Measurements from ENCODE around the gene LEMD2. TPM values are rescaled to one million over a fixed set of nuclear protein-coding genes. Genes with fewer than 3 reads are reported as not detected.

The LEMD2 gene
- total RNA-seq, 1 experiment from 2014 or later = 43.9 TPM

DNA sequence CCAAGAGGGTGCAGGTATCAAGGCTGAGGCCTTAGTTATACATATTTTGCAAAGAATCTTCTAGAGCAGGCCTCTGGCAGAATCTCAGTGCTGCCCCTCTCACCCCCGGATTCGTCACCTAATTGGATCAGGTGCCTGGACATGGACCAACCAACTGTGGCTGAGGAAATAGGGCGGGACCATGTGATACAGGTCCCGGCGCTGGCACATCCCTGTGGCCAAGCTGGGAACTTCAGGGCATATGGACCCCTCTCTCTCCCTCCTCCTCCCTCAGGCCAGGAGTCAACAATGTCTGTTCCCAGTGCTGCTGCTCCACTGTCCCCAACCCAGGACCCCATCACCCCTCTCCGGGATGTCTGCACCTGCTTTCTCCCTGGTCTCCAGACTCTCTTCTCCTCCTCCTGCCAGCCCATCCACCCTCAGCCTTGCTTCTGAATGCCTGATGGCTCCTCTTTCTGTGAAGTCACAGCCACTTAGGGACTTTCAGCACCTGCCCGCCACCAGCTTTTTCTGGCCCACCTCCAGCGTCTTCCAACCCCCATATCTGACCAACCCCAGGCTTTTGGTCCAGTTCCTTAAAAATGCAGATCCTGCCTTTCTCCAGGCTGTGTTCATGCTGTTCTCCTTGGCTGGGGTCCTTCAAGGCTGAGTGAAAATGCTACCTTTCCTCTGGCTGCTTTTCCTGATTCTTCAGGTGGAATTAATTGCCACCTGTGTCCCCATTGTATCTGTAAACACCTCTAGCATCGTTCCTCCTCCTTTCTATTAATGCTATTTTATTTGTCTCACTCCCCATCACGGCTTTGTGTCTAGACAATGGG, 33.9 kb upstream of the LEMD2 start:
- RAD21 ChIA-PET (ENCODE audit: low non-redundant PET in 1 of 2, low total read pairs in 2 of 2, uncharacterized antibody in 2 of 2, unreplicated experiment in 2 of 2) = no interaction called here
- peaks cover 7% of the 10 kb centered on the region; the same call in 1 of the 2 replicates for H3K27me3 ChIP-seq (ENCODE audit: insufficient read depth, low read length)
- POLR2A ChIA-PET = no interaction called here
- CTCF ChIA-PET = interaction anchor here (0.7 to 1.1 kb wide), 3 partner anchors 10 to 17 kb away, joined by 3 read pairs; no protein-coding TSS in a partner anchor
- intact Hi-C loops (cut with micrococcal nuclease) = no loop called here
- H3K4me1 ChIP-seq (ENCODE audit: control insufficient read depth in 1 of 2, insufficient read depth in 2 of 2, low read length in 2 of 2) = peaks cover 0 to 26% of the 10 kb centered on the region in 2 experiments; a peak in 3 of 4 replicates
- H3K9me2 ChIP-seq (ENCODE audit: insufficient read depth) = no peaks in the 10 kb centered on the region
- no peaks in the 10 kb centered on the region for H4K20me1 ChIP-seq (ENCODE audit: insufficient read depth)
- H3K9me3 ChIP-seq (ENCODE audit: control insufficient read depth in 1 of 2, insufficient read depth in 1 of 2, low read depth in 1 of 2, low read length in 2 of 2) = no peaks in the 10 kb centered on the region
- TF ChIP-seq, protein P1, sequence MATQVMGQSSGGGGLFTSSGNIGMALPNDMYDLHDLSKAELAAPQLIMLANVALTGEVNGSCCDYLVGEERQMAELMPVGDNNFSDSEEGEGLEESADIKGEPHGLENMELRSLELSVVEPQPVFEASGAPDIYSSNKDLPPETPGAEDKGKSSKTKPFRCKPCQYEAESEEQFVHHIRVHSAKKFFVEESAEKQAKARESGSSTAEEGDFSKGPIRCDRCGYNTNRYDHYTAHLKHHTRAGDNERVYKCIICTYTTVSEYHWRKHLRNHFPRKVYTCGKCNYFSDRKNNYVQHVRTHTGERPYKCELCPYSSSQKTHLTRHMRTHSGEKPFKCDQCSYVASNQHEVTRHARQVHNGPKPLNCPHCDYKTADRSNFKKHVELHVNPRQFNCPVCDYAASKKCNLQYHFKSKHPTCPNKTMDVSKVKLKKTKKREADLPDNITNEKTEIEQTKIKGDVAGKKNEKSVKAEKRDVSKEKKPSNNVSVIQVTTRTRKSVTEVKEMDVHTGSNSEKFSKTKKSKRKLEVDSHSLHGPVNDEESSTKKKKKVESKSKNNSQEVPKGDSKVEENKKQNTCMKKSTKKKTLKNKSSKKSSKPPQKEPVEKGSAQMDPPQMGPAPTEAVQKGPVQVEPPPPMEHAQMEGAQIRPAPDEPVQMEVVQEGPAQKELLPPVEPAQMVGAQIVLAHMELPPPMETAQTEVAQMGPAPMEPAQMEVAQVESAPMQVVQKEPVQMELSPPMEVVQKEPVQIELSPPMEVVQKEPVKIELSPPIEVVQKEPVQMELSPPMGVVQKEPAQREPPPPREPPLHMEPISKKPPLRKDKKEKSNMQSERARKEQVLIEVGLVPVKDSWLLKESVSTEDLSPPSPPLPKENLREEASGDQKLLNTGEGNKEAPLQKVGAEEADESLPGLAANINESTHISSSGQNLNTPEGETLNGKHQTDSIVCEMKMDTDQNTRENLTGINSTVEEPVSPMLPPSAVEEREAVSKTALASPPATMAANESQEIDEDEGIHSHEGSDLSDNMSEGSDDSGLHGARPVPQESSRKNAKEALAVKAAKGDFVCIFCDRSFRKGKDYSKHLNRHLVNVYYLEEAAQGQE (IDR thresholded peaks at IDR 0.05; ENCODE audit: low read depth) = no peak
- no peak for TF ChIP-seq SP1 (IDR thresholded peaks at IDR 0.05; ENCODE audit: low read depth)
- TF ChIP-seq EZH2phosphoT487 (IDR thresholded peaks at IDR 0.05; ENCODE audit: borderline replicate concordance) = no peak
- TF ChIP-seq ZNF274 (IDR thresholded peaks at IDR 0.05; ENCODE audit: low read depth, low read length) = no peak
- no peak for TF ChIP-seq TCF7L2 (IDR thresholded peaks at IDR 0.05; ENCODE audit: borderline replicate concordance, extremely low read depth, insufficient read depth, insufficient read length)
- TF ChIP-seq RAD21 (IDR thresholded peaks at IDR 0.05; ENCODE audit: low read depth) = peak; percentile 33; the same call in 1 of the 2 replicates
- TF ChIP-seq POLR2AphosphoS5 (IDR thresholded peaks at IDR 0.05; ENCODE audit: low read depth, low read length) = no peak; the same call in 1 of the 2 replicates
- TF ChIP-seq SRF (IDR thresholded peaks at IDR 0.05; ENCODE audit: low read depth) = no peak
- TF ChIP-seq, protein P2, sequence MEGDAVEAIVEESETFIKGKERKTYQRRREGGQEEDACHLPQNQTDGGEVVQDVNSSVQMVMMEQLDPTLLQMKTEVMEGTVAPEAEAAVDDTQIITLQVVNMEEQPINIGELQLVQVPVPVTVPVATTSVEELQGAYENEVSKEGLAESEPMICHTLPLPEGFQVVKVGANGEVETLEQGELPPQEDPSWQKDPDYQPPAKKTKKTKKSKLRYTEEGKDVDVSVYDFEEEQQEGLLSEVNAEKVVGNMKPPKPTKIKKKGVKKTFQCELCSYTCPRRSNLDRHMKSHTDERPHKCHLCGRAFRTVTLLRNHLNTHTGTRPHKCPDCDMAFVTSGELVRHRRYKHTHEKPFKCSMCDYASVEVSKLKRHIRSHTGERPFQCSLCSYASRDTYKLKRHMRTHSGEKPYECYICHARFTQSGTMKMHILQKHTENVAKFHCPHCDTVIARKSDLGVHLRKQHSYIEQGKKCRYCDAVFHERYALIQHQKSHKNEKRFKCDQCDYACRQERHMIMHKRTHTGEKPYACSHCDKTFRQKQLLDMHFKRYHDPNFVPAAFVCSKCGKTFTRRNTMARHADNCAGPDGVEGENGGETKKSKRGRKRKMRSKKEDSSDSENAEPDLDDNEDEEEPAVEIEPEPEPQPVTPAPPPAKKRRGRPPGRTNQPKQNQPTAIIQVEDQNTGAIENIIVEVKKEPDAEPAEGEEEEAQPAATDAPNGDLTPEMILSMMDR (IDR thresholded peaks at IDR 0.05 in 2 of 3, conservative IDR thresholded peaks at IDR 0.05 in 1 of 3; ENCODE audit: borderline replicate concordance in 1 of 3, insufficient read depth in 1 of 3, low read depth in 2 of 3, low read length in 2 of 3) = peak in 2 of 3 experiments; percentile 63 to 79; a peak in 4 of 6 replicates
- TF ChIP-seq ELF1 (IDR thresholded peaks at IDR 0.05; ENCODE audit: borderline replicate concordance, low read depth) = no peak
- TF ChIP-seq CEBPB (IDR thresholded peaks at IDR 0.05; ENCODE audit: low read depth) = no peak
- no peak for TF ChIP-seq CBX3 (IDR thresholded peaks at IDR 0.05; ENCODE audit: low read depth)
- ATAC-seq (peak; percentile 95), DNase-seq (ENCODE audit: low read depth, low spot score) (peak; percentile 66)
- peak overlapping the region; percentile 35 for H2AFZ ChIP-seq (ENCODE audit: low read depth, low read length, poor library complexity, severe bottlenecking)
- peak overlapping the region; percentile 14; the same call in 1 of the 2 replicates for H3K4me2 ChIP-seq (ENCODE audit: low read length)
- BruUV-seq (replicated peaks) = no TSS peak
- no peak overlapping the region for H3K9ac ChIP-seq (ENCODE audit: low read length)
- H3K79me2 ChIP-seq (ENCODE audit: insufficient read depth, low read length) = no peaks in the 10 kb centered on the region
- H3K4me3 ChIP-seq (replicated peaks in 1 of 2; ENCODE audit: low read depth in 1 of 2, low read length in 2 of 2) = no peak overlapping the region
- H3K36me3 ChIP-seq (ENCODE audit: control insufficient read depth in 1 of 2, insufficient read depth in 2 of 2, low read length in 2 of 2) = no peaks in the 10 kb centered on the region
- no peak overlapping the region; the same call in 1 of the 2 replicates for H3K27ac ChIP-seq (ENCODE audit: low read depth, low read length)
